Lung microvascular endothelial cell (primary cell): ENCODE data around the gene RPL35. TPM values are rescaled to one million over a fixed set of nuclear protein-coding genes. Genes with fewer than 3 reads are reported as not detected.
"Not testable (repeated sequence)": the region's sequence is repeated elsewhere in the genome, so short reads cannot be mapped to it uniquely, and the experiment has no call there.

ENCODE experiments used
- DNase-seq, 2 donors: peaks; one replicate each; pipeline versions ENCODE4 v3.0.0 to v3.0.0-alpha.2; 2010; ENCODE audit warnings: low read depth in 2 of 2
- total RNA-seq: library from RNA; depleted of rRNA; stranded (reverse); fragments of >200 nt; gene quantifications from 2 replicates; pipeline ENCODE4 v1.2.1, GENCODE V29; 2014

The RPL35 gene
- total RNA-seq, 1 donor from 2014 or later: 1,568 TPM

DNA sequence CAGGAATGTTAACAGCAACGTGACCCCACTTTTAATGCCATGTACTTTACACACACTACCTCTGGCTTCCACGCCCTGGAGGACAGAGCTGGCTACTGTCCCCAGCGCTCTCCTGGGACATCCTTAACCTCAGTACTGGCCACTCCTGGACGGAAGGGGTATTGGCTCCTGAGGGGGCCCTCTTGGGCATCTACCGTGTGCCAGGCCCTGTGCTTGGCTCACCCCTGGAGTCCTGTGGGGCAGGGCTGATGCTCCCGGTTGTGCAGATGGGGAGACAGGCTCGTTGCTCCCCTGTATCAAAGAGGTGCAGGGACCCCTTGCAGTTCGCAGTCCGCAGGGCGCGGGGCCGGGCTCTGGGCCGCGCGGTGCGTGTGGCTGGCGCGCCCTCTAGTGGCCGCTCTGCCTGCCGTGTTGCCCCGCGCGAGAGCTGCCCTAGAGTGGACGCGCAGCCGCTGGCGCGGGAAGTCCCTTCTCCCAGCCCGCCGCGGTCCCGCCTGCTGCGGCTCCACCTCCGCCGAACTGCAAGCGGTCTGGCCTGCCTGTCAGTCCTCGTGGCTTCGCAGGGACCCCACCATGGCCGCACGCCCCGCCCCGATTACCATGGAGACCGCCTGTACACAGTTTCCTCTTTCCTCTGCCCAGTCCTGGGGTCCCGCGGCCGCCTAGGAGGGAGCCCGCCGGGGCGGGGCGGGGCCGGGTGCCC, 8.8 kb downstream of the RPL35 start, which contains the start of gene WDR38:
WDR38 (plus strand) TSS at position 632 of the 703 bp plus-strand sequence. CDS start 72 bp downstream, outside the sequence.
- peak; percentile 70 to 82 for DNase-seq

DNA sequence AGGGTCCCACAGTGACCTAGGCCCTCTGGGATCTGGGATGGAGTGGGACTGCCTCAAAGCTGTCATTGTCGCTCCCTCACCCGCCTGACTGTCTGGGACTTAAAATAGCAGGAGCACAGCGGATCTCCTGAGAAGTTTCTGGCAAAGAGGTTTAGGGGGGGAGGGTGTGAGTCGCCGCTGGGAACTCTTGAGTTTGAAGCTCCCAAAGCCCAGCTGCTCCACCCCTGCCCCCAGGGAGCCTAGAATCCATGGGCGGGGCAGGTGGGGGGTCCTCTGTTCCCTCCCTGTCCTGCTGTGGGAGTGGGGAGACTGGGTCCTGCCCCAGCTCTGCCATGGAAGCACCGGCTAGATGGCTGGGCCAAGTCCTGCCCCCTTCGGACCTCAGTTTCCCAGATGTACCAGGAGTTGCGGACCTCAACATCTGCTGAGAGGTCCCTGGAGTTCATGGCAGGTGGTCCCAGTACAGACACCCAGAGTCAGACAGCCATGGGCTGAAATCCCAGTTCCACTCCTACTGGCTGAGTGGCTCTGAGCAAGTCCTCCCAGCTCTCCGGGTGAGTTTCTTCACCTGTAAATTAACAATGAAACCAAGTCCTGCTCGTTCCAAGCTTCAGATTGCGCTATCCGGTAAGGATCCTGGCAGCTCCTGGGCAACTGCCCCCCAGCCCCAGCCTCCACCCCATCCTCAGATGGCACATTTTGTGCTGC, 9.5 kb downstream of the RPL35 start:
- DNase-seq: no peak

DNA sequence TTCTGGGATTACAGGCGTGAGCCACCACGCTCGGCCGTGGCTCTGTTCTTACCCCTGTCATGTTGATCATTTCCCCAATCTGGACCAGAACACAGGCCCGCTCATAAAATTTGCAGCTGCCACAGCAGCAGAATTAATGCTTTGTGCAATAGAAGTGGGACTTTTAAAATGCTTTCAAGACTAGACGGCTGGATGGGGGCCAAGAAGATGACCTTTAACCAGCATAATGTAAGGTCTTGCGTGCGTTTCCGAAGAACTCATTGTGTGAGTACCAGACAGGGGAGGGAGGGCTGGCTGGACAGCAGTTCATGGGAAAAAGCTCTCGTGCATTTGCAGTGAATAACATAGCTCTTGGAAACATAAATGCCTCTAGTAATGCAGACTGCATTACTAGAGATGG, 12.0 kb downstream of the RPL35 start:
- DNase-seq: peak; percentile 60 to 89

DNA sequence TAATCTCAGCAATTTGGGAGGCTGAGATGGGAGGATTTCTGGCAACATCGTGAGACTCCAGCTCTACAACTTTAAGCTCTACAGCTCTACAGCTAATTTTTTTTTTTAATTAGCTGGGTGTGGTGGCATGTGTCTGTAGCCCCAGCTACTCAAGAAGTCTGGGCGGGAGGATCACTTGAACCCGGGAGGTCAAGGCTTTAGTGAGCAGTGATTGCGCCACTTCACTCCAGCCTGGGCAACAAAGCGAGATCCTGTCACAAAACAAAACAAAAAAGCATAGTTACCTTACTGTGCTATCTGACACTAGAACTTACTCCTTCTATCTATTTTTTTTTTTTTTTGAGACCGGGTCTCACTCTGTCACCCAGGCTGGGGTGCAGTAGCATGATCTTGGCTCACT, 14.8 kb downstream of the RPL35 start:
- no peak for DNase-seq

DNA sequence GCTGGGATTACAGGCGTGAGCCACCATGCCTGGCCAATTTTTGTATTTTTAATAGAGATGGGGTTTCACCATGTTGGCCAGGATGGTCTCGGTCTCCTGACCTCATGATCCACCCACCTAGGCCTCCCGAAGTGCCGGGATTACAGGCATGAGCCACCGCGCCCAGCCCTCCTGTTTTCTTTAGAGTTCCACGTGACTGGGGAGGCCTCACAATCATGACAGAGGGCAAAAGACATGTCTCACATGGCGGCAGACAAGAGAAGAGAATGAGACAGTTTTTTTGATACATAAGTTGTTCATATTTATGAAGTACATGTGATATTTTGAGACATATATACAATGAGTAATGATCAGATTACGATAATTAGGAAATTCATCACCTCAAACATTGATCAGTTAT, 15.3 kb downstream of the RPL35 start:
- DNase-seq: not testable (repeated sequence)

DNA sequence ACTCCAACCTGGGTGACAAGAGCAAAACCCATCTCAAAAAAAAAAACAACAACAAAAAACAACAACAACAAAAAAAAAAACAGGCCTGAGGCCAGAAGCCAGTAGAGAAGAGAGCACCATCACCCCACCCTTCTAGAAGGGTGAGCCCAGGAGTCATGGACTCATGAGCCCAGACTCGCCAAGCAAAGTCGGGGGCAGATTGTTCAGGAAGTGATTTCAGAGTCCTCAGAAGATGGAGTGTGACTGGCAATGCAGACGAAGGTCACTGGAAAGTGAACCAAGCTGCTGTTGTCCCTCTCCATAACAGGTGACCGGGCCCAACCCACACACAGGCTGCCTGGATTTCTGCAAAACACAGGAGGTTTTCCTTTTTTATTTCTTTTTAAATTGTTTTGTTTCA, 17.5 kb downstream of the RPL35 start:
- DNase-seq: no peak

DNA sequence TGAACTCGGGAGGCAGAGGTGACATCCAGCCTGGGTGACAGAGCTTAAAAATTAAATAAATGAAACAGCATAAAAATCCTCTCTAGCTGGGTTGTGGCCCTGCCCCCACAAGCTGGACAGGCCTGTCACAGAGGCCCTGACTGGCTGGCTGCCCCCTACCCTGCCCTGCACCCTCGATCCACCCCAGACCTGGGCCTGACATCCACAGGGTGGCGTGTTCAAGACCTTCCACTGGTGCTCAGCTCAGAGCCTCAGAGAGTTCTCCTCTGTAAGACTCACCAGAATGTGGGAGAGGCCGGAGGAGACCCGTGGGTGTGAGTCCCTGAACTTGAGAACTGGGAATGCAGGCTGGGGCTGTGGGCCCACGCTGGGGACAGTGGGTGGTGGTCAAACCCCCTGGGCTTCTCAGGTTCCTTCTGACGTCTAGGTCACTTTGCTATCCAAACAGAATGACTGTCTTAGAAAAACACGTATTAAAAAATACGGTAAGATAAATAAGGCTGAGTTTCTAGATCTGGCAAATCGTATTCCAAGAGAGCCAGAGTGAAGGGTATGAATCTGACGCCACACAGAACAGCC, 18.2 kb downstream of the RPL35 start:
- no peak for DNase-seq

DNA sequence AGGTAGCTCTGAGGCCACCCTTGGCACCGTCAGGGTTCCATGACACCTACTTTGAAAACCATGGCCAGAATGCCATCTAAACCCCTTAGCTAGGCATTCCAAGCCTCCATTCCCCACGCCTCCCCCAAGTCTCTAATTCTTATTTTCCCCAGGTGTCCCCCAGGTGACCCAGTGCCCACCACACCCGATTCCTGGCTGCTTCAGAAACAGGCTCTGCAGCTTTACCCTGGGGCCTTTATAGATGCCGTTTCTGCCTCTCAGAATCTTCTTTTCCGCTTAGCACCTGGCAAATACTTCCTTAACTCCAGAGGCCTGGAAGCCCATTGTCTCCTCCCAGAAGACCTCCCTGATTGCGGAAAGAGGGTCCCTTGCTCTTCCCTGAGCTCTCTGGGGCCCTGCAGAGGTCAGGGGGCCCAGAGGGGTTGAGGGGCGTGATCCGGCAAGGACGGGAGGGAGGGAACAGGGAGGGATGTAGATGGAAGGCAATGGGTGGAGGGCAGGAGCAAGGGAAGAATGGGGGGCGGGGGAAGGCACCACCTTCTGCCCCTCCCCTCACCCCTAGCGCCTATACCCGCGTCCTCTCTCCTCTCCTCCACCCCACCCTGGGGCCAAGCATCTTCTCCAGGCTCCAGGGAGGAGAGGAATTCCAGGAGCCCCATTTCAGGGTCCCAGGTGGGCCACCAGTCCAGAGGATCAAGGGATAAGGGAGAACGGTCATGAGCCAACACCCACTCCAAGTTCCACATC, 20.5 kb downstream of the RPL35 start:
- DNase-seq: no peak

DNA sequence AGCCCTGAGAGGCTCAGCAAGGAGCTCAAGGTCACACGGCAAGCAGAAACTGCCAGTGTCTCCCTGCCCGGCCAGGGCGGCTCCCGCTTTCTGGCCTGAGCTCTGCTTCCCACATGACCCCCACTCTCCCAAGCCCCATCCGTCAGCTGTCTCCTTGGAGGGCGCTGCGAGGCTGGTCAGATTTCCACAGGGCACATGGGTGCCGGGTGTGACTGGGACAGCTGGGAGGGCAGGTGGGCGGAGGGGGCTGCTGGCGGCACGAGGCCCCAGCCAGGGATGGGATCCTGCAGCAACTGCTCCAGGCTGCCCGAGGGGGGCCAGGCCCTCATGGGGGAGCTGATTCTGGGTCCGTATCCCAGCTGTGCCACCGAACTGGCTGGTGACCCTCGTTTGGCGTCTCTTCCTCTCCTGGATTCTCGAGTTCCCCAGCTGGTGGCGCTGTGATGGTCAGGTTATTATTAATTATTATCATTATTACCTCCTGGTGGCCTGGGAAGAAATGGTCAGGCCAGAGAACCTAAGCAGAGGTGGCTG, 21.4 kb downstream of the RPL35 start:
- peak in 1 of 2 donors; percentile 33 for DNase-seq

DNA sequence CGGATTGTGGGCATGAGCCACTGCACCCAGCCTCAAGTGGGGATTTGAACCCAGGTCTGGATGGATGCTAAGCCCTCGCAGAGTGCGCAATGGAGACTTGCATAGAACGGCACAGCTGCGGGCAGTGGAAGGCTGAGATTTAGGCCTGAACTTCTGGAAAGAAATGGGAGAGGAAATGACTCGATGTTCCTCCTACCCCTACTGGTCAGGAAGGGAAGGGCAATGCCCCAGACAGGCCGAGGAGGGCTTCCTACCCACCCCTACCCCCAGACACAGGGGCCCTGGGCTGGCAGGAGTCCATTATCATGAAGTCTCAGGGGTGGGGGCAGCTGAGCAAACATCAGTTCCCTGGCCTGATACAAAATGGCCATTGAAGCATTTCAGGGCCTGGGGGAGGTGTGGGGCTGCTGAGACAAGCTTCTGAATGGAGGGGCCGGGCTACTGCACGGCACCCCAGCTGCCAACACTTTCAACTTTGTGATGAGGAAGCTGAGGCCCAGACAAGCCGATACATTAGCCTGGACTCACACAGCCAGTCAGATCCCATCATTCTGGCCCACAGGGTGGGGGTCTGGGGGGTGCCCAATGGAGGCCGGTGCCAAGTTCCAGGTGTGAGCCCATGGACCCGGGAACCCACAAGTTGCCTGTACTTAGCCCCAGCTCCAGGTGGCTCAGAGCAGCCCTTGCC, 22.0 kb downstream of the RPL35 start:
- DNase-seq: no peak

DNA sequence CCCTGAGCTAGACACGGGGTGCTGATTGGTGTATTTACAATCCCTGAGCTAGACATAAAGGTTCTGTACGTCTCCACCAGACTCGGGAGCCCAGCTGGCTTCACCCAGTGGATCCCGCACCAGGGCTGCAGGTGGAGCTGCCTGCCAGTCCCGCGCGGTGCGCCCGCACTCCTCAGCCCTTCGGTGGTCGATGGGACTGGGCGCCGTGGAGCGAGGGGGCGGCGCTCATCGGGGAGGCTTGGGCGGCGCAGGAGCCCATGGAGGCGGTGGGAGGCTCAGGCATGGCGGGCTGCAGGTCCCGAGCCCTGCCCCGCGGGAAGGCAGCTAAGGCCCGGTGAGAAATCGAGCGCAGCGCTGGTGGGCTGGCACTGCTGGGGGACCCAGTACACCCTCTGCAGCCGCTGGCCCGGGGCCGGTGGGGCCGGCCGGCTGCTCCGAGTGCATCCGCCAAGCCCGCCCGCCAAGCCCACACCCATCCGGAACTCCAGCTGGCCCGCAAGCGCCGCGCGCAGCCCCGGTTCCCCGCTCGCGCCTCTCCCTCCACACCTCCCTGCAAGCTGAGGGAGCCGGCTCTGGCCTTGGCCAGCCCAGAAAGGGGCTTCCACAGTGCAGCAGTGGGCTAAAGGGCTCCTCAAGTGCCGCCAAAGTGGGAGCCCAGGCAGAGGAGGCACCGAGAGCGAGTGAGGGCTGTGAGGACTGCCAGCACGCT, 23.0 kb downstream of the RPL35 start:
- DNase-seq: not testable (repeated sequence)

DNA sequence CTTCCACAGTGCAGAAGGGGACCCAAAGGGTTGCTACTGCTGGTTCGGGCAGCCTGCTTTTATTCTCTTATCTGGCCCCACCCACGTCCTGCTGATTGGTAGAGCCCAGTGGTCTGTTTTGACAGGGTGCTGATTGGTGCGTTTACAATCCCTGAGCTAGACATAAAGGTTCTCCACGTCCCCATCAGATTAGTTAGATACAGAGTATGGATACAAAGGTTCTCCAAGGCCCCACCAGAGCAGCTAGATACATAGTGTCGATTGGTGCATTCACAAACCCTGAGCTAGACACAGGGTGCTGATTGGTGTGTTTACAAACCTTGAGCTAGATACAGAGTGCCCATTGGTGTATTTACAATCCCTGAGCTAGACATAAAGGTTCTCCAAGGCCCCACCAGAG, 23.6 kb downstream of the RPL35 start:
- DNase-seq: not testable (repeated sequence)

DNA sequence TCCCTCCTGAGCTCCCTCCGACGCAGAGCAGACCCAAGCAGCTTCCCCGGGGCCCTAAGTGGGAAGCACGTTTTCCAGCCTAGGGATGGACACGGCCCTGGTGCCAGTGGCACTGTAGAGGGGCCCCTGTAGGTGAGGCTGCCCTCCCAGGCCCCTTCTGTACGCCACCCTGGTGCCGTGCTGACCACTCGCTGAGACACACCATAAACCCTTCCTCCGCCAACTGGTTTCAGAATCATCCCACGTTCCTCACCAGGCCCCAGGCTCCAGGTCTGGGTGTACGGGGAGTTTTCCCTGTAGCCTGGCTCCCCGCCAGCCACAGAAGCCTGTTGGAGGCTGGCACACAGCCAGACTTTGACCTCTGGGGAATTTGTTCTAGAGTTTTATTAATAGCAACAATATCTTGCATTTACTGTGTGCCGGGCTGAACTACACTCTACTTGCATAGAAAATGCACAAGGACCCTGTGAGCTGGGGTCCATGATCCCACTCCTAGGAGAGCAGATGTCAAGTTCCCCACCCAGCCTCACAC, 26.7 kb downstream of the RPL35 start:
- peak; percentile 83 to 84 for DNase-seq

DNA sequence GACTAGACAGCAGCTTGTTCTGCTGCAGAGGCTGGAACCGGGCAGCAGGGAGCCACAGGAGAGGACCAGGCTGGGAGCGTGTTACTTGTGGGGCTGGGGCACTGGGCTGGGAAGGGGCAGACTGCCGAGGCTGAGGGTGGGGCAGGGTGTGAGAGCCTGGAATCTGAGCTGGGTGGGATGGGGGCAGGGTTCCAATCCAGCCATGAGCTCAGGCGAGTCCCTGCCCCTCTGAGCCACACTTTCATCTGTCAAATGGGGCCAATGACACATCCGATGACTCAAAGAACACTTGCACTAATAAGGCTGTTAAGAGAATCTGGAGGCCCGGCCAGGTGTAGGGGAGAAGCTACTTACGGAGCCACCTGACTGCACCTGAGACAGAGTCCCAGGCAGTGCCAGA, 27.2 kb downstream of the RPL35 start:
- peak in 1 of 2 donors; percentile 25 for DNase-seq

DNA sequence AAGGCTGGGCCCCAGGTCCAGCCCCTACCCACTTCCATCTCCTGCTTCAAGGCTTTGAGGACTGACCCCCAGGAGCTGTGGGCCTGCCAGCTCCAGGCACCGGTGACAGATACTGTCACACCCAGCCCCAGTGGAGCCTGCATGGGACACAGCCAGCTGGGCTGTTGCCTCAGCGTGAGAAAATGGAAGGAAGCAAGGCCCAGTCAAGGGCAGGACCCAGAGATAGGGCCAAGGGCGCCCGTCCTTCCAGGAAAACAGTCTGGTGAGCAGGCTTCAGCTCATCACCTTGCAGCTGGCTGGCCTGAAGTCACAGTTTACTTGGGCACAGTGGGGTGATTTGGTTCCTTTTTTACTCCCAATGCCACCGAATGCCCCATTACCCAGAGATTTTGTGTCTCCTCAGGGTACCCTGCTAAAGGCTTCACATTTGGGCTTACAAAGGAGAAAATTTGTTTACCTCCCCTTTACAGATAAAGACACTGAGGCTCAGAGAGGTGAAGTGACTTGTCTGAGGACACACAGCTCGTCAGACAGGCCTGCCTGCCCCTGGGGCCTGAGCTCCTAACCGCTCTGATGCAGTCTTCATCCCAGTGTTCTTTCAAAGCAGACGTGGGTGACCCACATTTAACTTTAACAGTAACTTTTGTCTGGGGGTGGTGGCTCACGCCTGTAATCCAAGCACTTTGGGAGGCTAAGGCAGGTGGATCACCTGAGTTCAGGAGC, 30.0 kb downstream of the RPL35 start:
- DNase-seq: peak in 1 of 2 donors; percentile 17

DNA sequence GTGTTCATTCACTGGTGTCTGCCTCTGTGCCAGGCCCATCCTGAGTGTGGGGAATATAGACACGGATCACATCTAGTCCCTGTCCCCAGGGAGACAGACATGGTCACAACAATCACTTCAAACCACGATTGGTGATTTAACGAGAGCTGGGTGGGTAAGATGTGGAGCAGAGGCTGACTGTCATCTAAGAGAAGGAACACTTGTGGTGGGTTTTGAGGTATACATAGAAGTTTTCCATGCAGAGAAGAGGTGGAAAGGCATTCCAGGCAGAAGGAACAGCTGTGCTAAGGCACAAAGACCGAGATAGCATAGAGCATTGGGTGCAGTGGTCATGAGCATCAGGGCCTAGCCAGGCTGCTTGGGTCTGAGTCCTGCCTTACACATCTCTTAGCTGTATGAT, 31.2 kb downstream of the RPL35 start:
- no peak for DNase-seq

DNA sequence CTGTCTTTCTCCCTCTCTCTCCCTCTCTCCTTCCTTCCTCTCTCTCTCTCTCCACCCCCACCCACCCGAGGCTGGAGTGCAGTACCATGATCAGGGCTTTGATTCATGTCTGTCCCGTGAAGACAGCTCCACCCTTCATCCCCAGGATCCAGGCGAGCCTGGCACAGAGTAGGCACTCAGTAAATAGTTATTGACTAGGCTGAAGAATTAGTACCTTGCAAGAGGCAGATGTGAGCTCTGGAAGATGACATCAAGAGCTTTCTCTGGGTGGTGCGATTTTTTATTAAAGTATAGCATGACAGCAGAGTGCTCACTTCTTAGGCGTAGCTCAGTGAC, 32.5 kb downstream of the RPL35 start:
- no peak for DNase-seq

DNA sequence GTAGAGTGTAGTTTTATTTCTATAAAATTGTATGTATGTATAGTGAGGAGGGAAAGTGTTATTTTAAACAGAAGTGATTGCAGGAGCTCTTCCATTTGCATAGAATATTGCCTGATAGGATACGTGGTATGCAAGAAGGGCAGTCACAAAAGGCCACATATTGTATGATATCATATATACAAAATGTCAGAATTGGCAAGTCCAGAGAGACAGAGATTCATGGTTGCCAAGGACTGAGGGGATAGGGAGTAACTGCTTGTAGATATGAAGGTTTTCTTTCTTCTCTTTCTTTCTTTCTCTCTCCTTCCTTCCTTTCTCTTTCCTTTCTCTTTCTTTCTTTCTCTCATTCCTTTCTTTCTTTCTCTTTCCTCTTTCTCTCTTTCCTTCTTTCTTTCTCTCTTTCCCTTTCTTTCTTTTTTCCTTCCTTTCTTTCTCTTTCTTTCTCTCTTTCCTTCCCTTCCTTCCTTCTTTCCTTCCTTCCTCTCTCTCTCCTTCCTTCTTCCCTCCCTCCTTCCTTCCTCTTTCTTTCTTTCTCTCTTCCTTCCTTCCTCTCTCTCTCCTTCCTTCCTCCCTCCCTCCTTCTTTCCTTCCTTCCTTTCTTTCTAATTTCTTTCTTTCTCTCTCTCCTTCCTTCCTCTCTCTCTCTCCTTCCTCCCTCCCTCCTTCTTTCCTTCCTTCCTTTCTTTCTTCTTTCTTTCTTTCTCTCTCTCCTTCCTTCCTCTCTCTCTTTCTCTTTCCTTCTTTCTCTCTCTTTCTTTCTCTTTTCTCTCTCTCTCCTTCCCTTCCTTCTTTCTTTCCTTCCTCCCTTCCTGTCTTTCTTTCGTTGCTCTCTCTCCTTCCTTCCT, 33.0 kb downstream of the RPL35 start:
- DNase-seq: no peak
